ENCODE data around the gene HSF5. TPM values are rescaled to one million over a fixed set of nuclear protein-coding genes. Genes with fewer than 3 reads are reported as not detected.

The HSF5 gene
- total RNA-seq, 1 experiment from 2014 or later = not detected

DNA sequence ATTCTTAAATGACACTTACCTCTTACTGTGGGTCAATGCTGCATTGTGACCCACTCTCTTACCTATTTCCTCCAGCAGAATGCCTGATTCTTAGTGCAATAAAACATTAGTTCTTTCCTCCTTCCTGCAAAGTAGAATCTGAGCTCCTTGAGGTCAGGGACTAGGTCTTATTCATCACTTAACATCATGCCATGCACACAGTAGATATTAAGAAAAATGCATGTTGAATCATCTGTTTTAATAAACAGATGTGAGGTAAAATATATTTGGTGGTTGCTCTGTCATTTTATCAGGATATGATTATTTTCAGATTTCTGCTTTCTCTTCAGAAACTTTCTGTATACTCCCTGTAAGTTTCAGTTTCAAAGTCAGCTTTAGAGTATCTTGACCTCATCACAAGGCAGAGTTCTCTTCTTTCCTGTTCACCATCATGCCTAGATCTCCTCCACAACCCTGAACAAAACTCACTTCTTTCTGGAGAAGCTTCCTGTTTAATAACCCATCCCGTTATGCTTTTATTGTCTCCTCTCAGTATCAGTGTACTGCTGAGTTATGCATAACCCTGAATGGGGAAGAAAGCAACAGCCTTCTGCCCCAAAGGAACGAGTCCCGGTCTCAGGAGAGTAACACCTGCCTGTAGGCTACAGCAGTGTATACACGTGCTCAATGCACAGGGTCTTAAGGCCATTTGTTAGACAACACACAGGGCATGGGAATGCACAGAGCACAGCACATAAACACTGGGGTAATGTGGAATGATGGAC, 105.9 kb downstream of the HSF5 start:
- ChIA-PET RAD21 (ENCODE audit: low non-redundant PET in 1 of 2, low total read pairs in 2 of 2, uncharacterized antibody in 2 of 2, unreplicated experiment in 2 of 2) (no interaction called here), POLR2A (interaction anchor here (3.1 kb wide), 1 partner anchor 35 kb away, joined by 11 read pairs; the partner anchor contains the start of gene RNF43), CTCF (no interaction called here)
- H4K20me1 ChIP-seq (ENCODE audit: insufficient read depth) = no peaks in the 10 kb centered on the region
- 0 out of 2 replicates have a peak overlapping the region, but pooled peaks have one; percentile 5 for H3K4me2 ChIP-seq (ENCODE audit: low read length)
- no peaks in the 10 kb centered on the region for H3K9me2 ChIP-seq (ENCODE audit: insufficient read depth)
- H3K4me1 ChIP-seq (ENCODE audit: control insufficient read depth in 1 of 2, insufficient read depth in 2 of 2, low read length in 2 of 2) = peaks cover 87 to 99% of the 10 kb centered on the region in 2 experiments
- peaks cover 96% of the 10 kb centered on the region for H3K79me2 ChIP-seq (ENCODE audit: insufficient read depth, low read length)
- DNase-seq (ENCODE audit: low read depth, low spot score) (no peak), ATAC-seq (no peak)
- H3K36me3 ChIP-seq (ENCODE audit: control insufficient read depth in 1 of 2, insufficient read depth in 2 of 2, low read length in 2 of 2) = peaks cover 0 to 7% of the 10 kb centered on the region in 2 experiments; a peak in 1 of 4 replicates
- no peak overlapping the region for H2AFZ ChIP-seq (ENCODE audit: low read depth, low read length, poor library complexity, severe bottlenecking)
- H3K9ac ChIP-seq (ENCODE audit: low read length) = no peak overlapping the region
- H3K4me3 ChIP-seq (replicated peaks in 1 of 2; ENCODE audit: low read depth in 1 of 2, low read length in 2 of 2) = no peak overlapping the region
- no peak for TF ChIP-seq SP1 (IDR thresholded peaks at IDR 0.05; ENCODE audit: low read depth)
- no peak for TF ChIP-seq FOSL1 (IDR thresholded peaks at IDR 0.05; ENCODE audit: low read depth)
- no peak for TF ChIP-seq EZH2 (IDR thresholded peaks at IDR 0.05)
- TF ChIP-seq, protein P1, sequence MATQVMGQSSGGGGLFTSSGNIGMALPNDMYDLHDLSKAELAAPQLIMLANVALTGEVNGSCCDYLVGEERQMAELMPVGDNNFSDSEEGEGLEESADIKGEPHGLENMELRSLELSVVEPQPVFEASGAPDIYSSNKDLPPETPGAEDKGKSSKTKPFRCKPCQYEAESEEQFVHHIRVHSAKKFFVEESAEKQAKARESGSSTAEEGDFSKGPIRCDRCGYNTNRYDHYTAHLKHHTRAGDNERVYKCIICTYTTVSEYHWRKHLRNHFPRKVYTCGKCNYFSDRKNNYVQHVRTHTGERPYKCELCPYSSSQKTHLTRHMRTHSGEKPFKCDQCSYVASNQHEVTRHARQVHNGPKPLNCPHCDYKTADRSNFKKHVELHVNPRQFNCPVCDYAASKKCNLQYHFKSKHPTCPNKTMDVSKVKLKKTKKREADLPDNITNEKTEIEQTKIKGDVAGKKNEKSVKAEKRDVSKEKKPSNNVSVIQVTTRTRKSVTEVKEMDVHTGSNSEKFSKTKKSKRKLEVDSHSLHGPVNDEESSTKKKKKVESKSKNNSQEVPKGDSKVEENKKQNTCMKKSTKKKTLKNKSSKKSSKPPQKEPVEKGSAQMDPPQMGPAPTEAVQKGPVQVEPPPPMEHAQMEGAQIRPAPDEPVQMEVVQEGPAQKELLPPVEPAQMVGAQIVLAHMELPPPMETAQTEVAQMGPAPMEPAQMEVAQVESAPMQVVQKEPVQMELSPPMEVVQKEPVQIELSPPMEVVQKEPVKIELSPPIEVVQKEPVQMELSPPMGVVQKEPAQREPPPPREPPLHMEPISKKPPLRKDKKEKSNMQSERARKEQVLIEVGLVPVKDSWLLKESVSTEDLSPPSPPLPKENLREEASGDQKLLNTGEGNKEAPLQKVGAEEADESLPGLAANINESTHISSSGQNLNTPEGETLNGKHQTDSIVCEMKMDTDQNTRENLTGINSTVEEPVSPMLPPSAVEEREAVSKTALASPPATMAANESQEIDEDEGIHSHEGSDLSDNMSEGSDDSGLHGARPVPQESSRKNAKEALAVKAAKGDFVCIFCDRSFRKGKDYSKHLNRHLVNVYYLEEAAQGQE (IDR thresholded peaks at IDR 0.05; ENCODE audit: low read depth) = no peak
- no peak for TF ChIP-seq CBX3 (IDR thresholded peaks at IDR 0.05; ENCODE audit: low read depth)
- TF ChIP-seq ZFX (IDR thresholded peaks at IDR 0.05) = no peak
- TF ChIP-seq SRF (IDR thresholded peaks at IDR 0.05; ENCODE audit: low read depth) = no peak
- no peak for TF ChIP-seq ZNF274 (IDR thresholded peaks at IDR 0.05; ENCODE audit: low read depth, low read length)
- TF ChIP-seq TCF7L2 (IDR thresholded peaks at IDR 0.05; ENCODE audit: borderline replicate concordance, extremely low read depth, insufficient read depth, insufficient read length) = no peak
- TF ChIP-seq, protein P2, sequence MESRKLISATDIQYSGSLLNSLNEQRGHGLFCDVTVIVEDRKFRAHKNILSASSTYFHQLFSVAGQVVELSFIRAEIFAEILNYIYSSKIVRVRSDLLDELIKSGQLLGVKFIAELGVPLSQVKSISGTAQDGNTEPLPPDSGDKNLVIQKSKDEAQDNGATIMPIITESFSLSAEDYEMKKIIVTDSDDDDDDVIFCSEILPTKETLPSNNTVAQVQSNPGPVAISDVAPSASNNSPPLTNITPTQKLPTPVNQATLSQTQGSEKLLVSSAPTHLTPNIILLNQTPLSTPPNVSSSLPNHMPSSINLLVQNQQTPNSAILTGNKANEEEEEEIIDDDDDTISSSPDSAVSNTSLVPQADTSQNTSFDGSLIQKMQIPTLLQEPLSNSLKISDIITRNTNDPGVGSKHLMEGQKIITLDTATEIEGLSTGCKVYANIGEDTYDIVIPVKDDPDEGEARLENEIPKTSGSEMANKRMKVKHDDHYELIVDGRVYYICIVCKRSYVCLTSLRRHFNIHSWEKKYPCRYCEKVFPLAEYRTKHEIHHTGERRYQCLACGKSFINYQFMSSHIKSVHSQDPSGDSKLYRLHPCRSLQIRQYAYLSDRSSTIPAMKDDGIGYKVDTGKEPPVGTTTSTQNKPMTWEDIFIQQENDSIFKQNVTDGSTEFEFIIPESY (IDR thresholded peaks at IDR 0.05; ENCODE audit: extremely low read depth, insufficient replicate concordance, low read length) = no peak
- TF ChIP-seq, protein P3, sequence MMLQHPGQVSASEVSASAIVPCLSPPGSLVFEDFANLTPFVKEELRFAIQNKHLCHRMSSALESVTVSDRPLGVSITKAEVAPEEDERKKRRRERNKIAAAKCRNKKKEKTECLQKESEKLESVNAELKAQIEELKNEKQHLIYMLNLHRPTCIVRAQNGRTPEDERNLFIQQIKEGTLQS (IDR thresholded peaks at IDR 0.05) = no peak
- H3K27me3 ChIP-seq (ENCODE audit: insufficient read depth, low read length) = no peaks in the 10 kb centered on the region
- H3K9me3 ChIP-seq (ENCODE audit: control insufficient read depth in 1 of 2, insufficient read depth in 1 of 2, low read depth in 1 of 2, low read length in 2 of 2) = no peaks in the 10 kb centered on the region
- no TSS peak for BruUV-seq (replicated peaks)
- intact Hi-C loops (cut with micrococcal nuclease) = no loop called here
- H3K27ac ChIP-seq (ENCODE audit: low read depth, low read length) = no peak overlapping the region
